HG03439 (cell line): ENCODE measurements around the gene FMNL1.
A peak's percentile ranks its signal among the peaks of the same experiment; 100 is the strongest.

ENCODE experiments used
- ATAC-seq: cut with Tn5 transposase; IDR thresholded peaks from one replicate; pipeline ENCODE4 v1.9.1; 2021; ENCODE audit warnings: mild to moderate bottlenecking, moderate library complexity; ENCODE audit not compliant: unreplicated experiment

FMNL1 gene

DNA sequence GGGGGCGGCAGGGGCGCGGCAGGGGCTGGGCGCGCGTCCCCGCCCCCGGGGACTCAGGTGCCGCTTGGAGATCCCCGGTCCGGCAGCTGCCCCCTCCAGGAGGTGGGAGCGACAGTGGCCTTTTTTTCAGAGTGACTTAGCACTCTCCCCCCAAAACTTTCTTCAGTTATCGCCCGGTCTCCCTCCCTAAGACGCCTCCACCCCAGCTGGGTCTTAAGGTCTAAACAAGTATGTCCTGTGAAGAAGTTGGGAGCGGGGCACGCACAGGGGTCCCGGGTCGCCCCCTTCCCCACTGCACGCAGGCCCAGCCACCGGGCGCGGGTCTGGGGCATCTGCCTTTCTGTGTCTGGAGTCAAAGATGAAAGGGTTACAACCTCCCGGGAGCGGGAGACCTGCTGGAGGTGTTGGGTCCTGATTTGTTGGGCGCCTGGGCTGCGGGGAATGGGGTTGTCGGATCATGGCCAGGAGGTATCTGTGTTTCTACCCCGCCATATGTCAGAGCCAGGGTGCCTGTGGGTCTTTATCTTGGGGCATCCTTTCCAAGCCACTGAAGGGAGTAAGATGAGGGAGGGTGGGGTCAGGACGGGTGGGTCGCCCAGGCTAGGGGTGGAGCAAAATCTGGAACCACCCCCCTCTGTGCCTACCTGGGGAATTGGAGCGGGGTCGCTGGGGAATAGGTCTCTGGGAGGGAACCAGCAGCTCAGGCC, 757 bp downstream of the FMNL1 start:
- no peak for ATAC-seq

- no peak for ATAC-seq
Measured at GRCh38 chr17:45222996-45223538, 1.4 kb downstream of the FMNL1 start.

DNA sequence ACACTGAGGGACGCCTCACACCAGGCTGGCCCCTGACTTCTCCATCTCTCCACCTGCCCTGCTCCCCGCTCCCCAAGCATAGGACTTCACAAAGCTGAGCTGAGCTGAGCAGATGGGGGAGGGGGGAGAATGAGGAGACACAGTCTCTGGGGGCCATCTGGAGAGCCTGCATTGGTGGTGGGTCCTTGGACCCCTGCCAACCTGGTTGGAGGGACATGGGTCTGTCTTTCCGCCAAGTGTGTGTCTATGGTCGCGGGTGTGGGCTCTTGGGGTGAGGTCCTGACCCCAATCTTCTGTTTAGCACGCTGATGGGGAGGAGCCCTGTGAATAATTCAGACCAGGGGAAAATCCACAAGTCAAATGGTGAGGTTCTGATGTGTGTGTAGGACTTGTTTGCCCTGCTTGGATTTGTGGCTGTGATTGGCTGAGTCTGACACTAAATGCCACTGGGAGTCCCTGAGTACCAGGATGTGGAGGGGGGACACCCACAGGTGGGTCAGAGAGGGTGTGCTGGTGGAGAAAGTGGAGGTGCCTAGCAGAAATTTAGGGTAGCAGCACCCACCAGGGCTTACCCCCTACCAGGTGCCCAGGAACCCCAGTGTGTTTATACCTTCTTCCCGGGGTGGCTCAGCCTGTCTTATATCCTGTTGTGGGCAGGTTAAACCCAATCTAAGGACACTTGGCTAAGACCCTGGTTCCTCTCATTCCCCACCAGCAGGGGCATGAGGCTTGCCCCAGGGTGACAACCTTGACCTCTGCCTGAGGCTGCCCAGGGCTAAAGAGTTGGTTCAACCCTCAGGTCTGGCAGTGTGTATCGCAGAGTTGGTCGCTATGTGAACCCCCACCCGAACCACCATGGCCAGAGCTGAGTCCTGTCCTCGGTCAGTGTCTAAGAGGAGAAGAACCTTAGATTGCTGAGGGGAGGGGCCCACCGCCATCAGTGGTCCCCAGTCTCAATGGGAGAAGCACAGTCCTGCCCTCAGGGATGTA, 2.1 kb downstream of the FMNL1 start:
- ATAC-seq: no peak

DNA sequence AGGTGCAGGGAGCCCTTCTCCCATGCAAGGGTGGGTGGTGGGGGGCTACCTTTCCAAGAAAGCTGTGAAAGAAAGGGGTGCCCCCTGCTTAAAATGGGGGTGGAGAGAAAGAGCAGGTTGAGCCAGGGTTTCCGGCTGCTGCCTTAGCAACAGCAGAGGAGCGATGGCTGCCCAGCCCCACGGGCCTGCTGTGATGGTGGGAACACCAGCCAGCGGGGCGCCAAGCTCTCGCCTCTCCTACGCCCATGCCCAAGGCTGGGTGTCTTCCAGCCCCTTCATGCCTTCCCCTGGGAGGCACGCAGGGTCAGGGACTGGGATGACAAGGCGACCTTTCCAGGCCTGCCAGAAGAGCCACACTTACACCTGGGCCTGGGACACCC, 3.0 kb downstream of the FMNL1 start:
- ATAC-seq: no peak

- no peak for ATAC-seq
Measured at GRCh38 chr17:45225051-45225700, 3.5 kb downstream of the FMNL1 start.

GRCh38 chr17:45225964-45226530, 4.4 kb downstream of the FMNL1 start:
- ATAC-seq: peak; percentile 36

DNA sequence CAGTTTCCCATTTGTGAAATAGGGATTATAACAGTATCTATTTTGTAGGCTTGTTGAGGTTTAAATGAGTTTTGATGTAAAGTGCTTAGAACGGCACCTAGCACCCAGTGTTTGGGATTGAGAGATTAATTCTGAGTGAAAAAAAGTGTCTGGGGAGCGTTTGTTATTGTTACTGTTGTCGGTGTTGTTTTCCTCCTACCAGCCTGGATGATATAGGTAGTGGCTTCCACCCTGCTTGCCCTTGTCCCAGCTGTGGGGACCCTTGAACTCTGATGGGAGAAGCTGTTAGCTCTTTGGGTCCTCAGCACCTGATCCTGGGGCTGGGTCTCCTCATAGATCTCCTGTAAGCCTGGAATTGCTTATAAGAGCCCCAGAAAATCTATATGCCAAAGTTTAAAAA, 4.9 kb downstream of the FMNL1 start:
- no peak for ATAC-seq

- no peak for ATAC-seq
Measured at GRCh38 chr17:45227101-45227925, 5.6 kb downstream of the FMNL1 start.

GRCh38 chr17:45227926-45228762, 6.5 kb downstream of the FMNL1 start:
- ATAC-seq: no peak

GRCh38 chr17:45228763-45229539, 7.3 kb downstream of the FMNL1 start:
- ATAC-seq: peak; percentile 29

- no peak for ATAC-seq
Measured at GRCh38 chr17:45229681-45230409, 8.2 kb downstream of the FMNL1 start.

DNA sequence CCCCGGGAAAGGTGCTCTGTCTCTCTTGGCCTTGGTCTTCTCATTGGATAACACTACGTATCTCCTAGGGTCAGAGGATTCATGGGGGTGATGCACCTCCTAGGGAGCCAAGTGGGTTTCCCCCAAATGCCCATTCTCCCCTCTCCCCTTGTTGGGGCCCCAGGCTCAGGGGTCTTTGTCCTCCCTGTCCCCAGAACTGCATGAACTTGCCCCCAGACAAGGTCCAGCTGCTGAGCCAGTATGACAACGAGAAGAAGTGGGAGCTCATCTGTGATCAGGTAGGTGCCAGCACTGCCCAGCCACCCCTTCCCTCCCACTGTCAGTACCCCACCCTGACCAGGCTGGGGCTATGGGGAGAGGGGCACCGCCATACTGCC, 8.7 kb downstream of the FMNL1 start:
- no peak for ATAC-seq

- ATAC-seq: no peak
Measured at GRCh38 chr17:45230787-45231480, 9.2 kb downstream of the FMNL1 start.

- no peak for ATAC-seq
Measured at GRCh38 chr17:45231481-45232116, 9.9 kb downstream of the FMNL1 start.

DNA sequence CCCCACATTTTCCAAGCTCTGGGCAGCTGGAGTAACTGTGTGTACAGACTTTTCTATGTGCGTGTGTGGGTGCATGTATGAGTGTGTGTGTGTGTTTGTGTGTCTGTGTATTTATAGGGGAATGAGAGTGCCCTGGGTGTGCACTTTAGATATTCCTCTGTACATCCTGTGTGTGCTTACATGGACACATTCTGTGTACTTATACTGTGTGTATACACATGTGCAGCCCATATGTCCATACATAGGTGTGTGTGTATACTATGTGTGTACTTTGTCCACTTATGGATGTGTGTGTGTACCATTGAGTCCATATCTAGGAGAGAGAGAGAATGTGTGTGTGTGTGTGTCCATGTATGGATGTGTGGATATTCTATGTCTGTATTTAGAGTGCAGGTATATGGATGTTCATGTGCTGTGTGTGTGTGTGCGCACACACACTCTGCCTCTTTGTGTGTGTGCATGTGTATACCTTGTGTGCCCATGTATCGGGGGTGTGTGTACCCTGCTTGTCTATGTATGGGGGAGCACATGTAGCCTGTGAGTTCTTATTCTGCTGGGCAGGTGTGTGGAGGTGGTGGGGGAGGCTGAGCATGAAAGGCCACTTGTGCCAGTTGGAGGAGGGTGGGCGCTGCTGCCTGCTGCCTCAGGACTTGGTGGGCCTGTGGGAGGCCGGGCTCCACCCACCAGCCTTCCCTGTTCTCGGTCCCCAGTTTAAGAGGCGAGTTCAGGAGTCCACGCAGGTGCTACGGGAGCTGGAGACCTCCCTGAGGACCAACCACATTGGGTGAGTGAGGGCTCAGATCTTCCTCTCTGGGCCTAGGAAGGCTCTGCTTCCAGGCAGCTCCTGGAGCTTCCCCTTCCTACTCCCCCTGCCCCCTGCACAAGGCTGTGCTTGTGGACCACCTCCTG, 11.1 kb downstream of the FMNL1 start:
- ATAC-seq: no peak
